Neural cell (in vitro differentiated cells): ENCODE measurements around the gene TRMT44.

Source experiments
- POLR2AphosphoS5 ChIP-seq: IDR thresholded peaks from 2 replicates; pipeline ENCODE4 v1.6.1; 2012
- TF ChIP-seq, protein P1 (sequence below): fragments of 450-650 bp; IDR thresholded peaks from 2 replicates; pipeline ENCODE4 v1.5.1; 2014; ENCODE audit warnings: antibody characterized with exemption, mild to moderate bottlenecking, moderate library complexity; ENCODE audit not compliant: poor library complexity, severe bottlenecking
- TF ChIP-seq, protein P2 (sequence below): IDR thresholded peaks from 2 replicates; pipeline ENCODE4 v1.6.1; 2012; ENCODE audit warnings: borderline replicate concordance

DNA sequence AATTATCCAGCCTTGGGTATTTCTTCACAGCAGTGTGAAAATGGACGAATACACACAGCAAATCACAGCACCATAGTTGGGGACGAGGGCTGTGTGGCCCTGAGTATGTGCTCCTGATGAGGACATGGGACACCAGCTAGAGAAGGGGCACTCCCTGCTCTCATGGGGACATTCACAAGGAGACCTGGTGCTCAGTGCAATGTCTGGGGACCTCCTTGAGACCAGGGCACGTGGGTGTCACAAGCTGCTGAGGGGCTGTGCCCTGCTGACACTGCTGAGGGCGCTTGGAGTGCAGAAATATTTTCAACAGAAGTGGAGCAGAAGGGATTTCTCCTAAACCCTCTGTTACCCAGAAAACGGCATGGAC, 65.4 kb downstream of the TRMT44 start:
- no peak for TF ChIP-seq POLR2AphosphoS5
- TF ChIP-seq, protein P1, sequence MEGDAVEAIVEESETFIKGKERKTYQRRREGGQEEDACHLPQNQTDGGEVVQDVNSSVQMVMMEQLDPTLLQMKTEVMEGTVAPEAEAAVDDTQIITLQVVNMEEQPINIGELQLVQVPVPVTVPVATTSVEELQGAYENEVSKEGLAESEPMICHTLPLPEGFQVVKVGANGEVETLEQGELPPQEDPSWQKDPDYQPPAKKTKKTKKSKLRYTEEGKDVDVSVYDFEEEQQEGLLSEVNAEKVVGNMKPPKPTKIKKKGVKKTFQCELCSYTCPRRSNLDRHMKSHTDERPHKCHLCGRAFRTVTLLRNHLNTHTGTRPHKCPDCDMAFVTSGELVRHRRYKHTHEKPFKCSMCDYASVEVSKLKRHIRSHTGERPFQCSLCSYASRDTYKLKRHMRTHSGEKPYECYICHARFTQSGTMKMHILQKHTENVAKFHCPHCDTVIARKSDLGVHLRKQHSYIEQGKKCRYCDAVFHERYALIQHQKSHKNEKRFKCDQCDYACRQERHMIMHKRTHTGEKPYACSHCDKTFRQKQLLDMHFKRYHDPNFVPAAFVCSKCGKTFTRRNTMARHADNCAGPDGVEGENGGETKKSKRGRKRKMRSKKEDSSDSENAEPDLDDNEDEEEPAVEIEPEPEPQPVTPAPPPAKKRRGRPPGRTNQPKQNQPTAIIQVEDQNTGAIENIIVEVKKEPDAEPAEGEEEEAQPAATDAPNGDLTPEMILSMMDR, result no peak
- TF ChIP-seq, protein P2, sequence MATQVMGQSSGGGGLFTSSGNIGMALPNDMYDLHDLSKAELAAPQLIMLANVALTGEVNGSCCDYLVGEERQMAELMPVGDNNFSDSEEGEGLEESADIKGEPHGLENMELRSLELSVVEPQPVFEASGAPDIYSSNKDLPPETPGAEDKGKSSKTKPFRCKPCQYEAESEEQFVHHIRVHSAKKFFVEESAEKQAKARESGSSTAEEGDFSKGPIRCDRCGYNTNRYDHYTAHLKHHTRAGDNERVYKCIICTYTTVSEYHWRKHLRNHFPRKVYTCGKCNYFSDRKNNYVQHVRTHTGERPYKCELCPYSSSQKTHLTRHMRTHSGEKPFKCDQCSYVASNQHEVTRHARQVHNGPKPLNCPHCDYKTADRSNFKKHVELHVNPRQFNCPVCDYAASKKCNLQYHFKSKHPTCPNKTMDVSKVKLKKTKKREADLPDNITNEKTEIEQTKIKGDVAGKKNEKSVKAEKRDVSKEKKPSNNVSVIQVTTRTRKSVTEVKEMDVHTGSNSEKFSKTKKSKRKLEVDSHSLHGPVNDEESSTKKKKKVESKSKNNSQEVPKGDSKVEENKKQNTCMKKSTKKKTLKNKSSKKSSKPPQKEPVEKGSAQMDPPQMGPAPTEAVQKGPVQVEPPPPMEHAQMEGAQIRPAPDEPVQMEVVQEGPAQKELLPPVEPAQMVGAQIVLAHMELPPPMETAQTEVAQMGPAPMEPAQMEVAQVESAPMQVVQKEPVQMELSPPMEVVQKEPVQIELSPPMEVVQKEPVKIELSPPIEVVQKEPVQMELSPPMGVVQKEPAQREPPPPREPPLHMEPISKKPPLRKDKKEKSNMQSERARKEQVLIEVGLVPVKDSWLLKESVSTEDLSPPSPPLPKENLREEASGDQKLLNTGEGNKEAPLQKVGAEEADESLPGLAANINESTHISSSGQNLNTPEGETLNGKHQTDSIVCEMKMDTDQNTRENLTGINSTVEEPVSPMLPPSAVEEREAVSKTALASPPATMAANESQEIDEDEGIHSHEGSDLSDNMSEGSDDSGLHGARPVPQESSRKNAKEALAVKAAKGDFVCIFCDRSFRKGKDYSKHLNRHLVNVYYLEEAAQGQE, result no peak
